ENCODE results near the gene UBE2E1. TPM values are rescaled to one million over a fixed set of nuclear protein-coding genes. Genes with fewer than 3 reads are reported as not detected.

Gene UBE2E1
- total RNA-seq, 4 donors from 2014 or later: 72.8 to 114 (median 85.6) TPM

- DNase-seq (ENCODE audit: low spot score): no peak
- TF ChIP-seq CTCF (IDR thresholded peaks at IDR 0.05): no peak
- no peak for ATAC-seq (ENCODE audit: low FRiP score)
These were observed 12.1 kb upstream of the UBE2E1 start for GRCh38 chr3:23793528-23794134.

- DNase-seq (ENCODE audit: low spot score) (no peak), ATAC-seq (ENCODE audit: low FRiP score) (no peak)
- TF ChIP-seq CTCF (IDR thresholded peaks at IDR 0.05): no peak
These were observed 10.7 kb upstream of the UBE2E1 start for GRCh38 chr3:23795096-23795495.

- no peak for TF ChIP-seq CTCF (IDR thresholded peaks at IDR 0.05)
- DNase-seq (ENCODE audit: low spot score) (no peak), ATAC-seq (ENCODE audit: low FRiP score) (peak; percentile 64)
These were observed 9.2 kb upstream of the UBE2E1 start for GRCh38 chr3:23796518-23796917.

GRCh38 chr3:23797491-23797890, 8.3 kb upstream of the UBE2E1 start:
- ATAC-seq (ENCODE audit: low FRiP score): no peak
- no peak for TF ChIP-seq CTCF (IDR thresholded peaks at IDR 0.05)
- no peak for DNase-seq (ENCODE audit: low spot score)

- ATAC-seq (ENCODE audit: low FRiP score) (no peak), DNase-seq (ENCODE audit: low spot score) (no peak)
- no peak for TF ChIP-seq CTCF (IDR thresholded peaks at IDR 0.05)
These were observed 7.3 kb upstream of the UBE2E1 start for GRCh38 chr3:23798456-23798855.

- ATAC-seq (ENCODE audit: low FRiP score): no peak
- no peak for TF ChIP-seq CTCF (IDR thresholded peaks at IDR 0.05)
- DNase-seq (ENCODE audit: low spot score): no peak
These were observed 6.9 kb upstream of the UBE2E1 start for GRCh38 chr3:23798876-23799275.

- DNase-seq (ENCODE audit: low spot score): no peak
- no peak for ATAC-seq (ENCODE audit: low FRiP score)
- TF ChIP-seq CTCF (IDR thresholded peaks at IDR 0.05): no peak
These were observed 5.0 kb upstream of the UBE2E1 start for GRCh38 chr3:23800731-23801130.

Measured in omental fat pad (tissue), 4 donors.